ENCODE measurements around the gene BMPR2. TPM values are rescaled to one million over a fixed set of nuclear protein-coding genes. Genes with fewer than 3 reads are reported as not detected.

BMPR2 gene
- total and polyA plus RNA-seq, 2 experiments from 2014 or later, result 12.5 to 42.2 TPM

GRCh38 chr2:202613479-202613878 lies 237.4 kb downstream of the BMPR2 start:
- DNase-seq (ENCODE audit: low spot score), result no peak
- H3K9me3 ChIP-seq (ENCODE audit: low read depth), result no peaks in the 10 kb centered on the region
- H3K4me1 ChIP-seq (ENCODE audit: insufficient read depth), result peaks cover 2% of the 10 kb centered on the region
- no peak overlapping the region for H3K27ac ChIP-seq
- no peak overlapping the region for H3K4me2 ChIP-seq
- H3K36me3 ChIP-seq (replicated peaks; ENCODE audit: insufficient read depth, low read depth), result no peaks in the 10 kb centered on the region
- no peaks in the 10 kb centered on the region for H4K20me1 ChIP-seq (ENCODE audit: insufficient read depth, poor library complexity, severe bottlenecking)
- WGBS (ENCODE audit: low lambda C conversion rate, missing lambda C conversion rate), result 79% methylated on average over 4 of the region's 4 CpGs
- H3K4me3 ChIP-seq, result no peak overlapping the region
- no peak overlapping the region for H2AFZ ChIP-seq
- no peaks in the 10 kb centered on the region for H3K79me2 ChIP-seq
- no peak for TF ChIP-seq EZH2phosphoT487 (IDR thresholded peaks at IDR 0.05; ENCODE audit: low read depth, severe bottlenecking, unreplicated experiment)
- no peak for TF ChIP-seq EZH2 (IDR thresholded peaks at IDR 0.05; ENCODE audit: borderline replicate concordance)
- TF ChIP-seq CTCF (IDR thresholded peaks at IDR 0.05; ENCODE audit: poor library complexity), result no peak
- H3K9me2 ChIP-seq (replicated peaks; ENCODE audit: insufficient read depth), result no peaks in the 10 kb centered on the region
- H3K27me3 ChIP-seq, result no peaks in the 10 kb centered on the region

Small RNA genes within 50 kb of the gene (small RNA-seq; reads per million reads assigned to genes)
- not detected for gene MTND4LP17
- not detected for gene RN7SL753P

Other genes starting within 250 kb of the BMPR2 start
- gene SUMO1, start 137.7 kb upstream of the BMPR2 start, total RNA-seq, result 142 and 153 TPM in 2 replicates
- 154 and 158 TPM in 2 replicates for gene SUMO1, start 137.7 kb upstream of the BMPR2 start, polyA plus RNA-seq
- 51.9 and 57.0 TPM in 2 replicates for gene NOP58, start 110.6 kb upstream of the BMPR2 start, total RNA-seq
- gene NOP58, start 110.6 kb upstream of the BMPR2 start, polyA plus RNA-seq, result 57.3 and 65.4 TPM in 2 replicates

All from hepatocyte (in vitro differentiated cells).